GM18517 (cell line): ENCODE measurements around the gene HOXA1.

Source experiments
- ATAC-seq: cut with Tn5 transposase; IDR thresholded peaks from one replicate; pipeline ENCODE4 v1.9.1; 2021; ENCODE audit warnings: mild to moderate bottlenecking, moderate library complexity; ENCODE audit not compliant: unreplicated experiment

The HOXA1 gene

DNA sequence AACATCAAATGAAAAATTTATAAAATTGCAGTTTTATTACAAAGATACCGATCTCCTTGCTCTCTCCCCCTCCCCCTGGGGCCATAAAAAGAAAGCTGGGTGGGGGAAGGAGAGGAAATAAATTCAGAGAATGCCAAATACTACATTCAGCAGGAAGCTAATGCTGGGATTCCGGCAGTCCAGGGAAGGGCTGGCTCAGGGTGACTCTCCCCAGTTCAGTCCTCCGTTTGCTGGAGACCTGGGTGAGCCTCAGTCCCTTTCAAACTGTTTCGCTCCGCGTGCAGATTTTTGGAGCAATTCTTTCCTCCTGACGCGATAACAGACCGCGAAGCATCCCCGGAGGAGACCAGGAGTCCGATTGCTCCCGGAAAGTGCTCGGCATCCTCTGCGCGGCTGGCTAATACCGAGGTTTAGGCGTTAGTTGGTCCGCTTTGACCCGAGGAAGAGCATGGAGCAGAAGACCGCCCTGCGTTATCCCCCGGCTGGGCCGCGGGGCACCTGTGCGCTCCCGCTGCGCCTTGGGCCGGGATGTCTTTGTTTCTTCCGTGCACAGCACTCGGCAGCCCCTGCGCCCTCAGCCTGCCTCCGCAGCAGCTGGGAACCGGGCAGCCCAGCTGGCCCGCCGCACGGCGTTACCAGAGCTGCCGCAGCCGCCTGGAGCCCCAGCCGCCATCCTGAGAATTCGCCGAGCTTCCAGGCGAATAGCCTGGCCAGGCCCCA lies 10.5 kb upstream of the HOXA1 start:
- ATAC-seq, result no peak

DNA sequence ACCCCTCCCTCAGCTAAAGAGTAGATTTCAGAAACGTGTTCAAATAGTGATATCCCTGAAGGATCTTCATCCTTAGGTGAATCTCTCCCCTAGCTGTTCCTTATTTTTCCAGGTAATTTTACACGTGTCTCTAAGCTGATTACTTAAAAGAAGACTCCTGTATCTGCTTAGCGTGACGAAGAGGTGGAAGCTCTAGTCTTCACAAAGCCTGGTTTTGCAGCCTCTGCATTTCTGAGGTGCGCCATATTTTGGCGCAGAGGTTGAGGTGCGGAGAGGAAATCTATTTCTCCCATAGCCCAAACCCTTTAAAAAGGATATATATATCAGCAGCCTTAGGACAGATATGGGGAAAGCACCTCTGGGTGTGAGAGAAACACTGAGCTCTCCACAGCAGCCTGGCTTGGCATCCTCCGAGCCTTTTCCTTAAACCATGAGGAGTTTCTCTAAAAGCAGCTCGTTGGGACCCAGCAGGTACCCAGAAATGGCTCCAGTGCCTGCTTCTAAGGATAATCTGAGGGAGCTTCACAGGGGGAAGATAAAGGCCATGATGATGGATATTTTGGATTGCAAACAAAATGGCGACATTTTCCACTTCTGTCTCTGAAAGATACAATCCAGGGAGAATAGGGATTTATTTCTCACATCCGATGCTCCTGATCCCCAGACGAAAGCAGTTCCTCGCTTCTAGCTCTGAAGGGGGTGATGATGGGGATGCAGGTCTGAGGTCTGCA lies 9.7 kb upstream of the HOXA1 start:
- no peak for ATAC-seq

DNA sequence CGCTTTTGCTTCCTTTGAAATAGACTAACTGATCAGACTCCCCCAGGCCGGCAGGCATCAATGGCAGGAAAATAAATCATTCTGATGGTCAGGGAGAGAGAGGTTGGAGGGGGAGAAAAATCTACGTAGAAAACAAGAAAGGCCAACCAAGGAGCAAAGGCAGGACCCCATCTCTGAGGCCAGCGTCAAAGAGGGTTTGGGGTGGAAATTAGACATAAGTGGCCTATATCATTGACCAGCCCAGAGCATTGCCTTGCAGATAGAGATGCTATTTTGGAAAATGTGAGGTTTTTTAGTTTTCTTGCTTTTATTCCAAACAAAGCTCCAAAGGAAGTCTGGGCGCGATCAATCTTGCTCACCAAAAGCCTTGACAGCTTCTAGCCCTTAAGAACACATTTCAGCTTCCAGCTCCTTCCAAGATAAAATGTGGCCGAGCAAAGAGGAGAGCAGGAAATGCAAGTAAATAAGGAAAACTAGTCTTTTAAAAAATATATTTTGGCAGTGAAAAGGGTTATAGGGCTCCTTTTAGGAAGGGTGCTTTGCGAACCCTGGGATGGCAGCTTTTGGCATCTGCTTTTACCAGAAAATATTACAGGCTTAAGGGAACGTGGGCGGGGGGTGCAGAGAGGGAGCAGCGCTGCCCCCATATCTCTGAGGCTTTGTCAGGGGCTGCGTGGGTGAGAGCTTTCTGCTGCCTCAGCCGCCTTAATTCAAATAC lies 8.7 kb upstream of the HOXA1 start:
- ATAC-seq, result no peak

DNA sequence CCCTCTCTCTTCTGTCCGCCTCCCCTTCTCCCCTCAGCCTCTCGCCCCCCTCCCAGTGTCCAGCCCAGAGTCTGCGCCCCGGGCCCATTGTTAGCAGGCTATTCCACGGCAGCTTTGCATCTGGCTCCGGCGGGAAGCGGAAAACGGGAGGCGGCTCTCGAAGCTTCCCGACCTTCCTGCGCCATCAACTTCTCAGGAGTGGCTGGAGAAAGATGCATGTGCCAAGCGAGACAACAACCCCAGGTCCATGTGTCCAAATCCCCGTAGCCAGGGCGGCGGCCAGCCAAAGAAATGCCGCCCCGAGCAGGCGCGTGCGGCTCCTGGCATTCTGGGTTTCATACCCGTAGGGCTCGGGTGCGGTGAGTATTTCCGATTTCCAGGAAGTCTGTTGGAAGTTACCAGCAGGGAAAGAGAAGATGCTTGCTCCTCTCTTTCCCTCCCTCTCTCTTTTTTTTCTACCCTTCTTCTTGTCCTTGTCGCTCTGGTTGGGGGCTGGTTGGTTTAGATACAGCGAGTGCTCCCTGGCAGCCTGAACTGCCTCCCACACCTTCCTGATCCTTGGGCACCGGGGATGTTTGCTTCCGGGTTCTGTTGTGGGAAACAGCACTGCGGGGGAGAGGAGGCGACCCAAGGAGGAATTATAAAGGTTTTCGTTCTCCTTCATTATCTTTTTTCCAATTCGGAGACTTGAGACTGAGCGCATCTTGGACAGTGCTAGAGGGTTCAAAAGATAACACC lies 7.9 kb upstream of the HOXA1 start:
- no peak for ATAC-seq

DNA sequence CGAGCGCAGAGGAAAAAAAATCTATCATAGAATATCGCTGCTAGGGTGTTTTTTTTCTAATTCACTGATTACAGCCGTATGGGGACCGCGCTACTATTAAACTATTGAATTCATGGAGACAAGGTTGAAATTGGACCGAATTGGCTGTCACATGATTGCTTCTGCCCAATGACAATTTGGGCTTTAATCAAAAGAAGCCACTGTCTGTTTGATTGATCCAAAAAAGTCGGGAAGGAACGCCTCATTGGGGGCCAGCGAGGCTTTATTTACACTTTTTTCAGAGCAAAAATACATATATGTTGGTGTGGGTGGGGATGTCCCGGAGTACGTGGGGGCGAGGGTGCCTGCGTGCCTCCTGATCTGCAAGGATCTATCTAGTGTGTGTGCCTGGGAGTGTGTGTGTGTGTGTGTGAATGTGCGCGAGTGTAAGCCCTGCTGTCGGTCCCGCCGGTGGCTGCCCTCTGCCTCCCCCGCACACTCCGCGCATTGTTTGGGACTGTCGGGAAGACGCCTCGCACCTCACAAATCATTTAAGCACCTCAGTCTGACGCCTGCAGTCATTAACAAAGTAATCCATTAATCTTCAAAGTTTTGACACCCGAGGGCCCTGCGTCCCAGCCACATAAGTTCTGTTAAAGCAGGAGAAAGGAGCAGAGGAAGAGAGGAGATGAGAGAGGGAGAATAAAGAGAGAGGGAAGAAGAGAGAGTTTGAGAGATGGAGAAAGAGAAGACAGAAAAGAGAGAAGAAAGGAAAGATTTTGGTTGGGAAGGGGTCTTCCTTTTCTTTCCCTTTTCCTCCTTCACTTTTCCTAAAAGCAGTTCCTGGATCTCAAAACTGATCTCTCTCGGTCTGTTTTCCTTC lies 7.0 kb upstream of the HOXA1 start, which contains the start of gene HOXA2:
Gene HOXA2, minus strand, starts transcription at position 103 of the 862 bp plus-strand sequence. CDS start 183 bp downstream, outside the sequence.
- ATAC-seq, result no peak

DNA sequence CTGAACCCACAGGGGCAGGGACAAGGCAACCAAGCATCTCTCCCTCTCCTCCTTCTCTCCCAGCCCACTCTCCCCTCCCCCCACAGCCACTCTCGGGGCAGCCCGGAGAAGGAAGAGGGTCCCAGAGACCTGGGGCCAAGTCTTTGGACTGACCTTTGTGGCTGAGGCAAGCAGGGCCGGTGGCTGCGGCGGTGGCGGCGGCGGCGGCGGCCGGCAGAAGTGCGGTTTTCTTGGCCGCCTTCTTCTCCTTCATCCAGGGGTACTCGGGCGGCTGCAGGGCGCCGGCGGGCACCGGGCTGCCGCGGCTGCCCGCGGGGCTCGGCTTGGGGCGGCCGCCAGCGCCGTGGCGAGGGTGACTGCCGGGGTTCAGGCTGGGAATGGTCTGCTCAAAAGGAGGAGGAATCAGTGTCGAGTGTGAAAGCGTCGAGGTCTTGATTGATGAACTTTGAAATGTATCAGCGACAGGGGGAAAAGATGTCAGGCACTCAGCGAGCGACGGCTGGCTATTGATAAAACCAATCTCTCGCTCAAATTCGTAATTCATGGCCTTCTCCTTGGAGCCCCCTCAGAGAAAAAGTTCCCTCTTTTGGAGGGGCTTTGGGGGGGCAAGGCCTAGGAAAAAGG lies 6.3 kb upstream of the HOXA1 start:
- ATAC-seq, result no peak

DNA sequence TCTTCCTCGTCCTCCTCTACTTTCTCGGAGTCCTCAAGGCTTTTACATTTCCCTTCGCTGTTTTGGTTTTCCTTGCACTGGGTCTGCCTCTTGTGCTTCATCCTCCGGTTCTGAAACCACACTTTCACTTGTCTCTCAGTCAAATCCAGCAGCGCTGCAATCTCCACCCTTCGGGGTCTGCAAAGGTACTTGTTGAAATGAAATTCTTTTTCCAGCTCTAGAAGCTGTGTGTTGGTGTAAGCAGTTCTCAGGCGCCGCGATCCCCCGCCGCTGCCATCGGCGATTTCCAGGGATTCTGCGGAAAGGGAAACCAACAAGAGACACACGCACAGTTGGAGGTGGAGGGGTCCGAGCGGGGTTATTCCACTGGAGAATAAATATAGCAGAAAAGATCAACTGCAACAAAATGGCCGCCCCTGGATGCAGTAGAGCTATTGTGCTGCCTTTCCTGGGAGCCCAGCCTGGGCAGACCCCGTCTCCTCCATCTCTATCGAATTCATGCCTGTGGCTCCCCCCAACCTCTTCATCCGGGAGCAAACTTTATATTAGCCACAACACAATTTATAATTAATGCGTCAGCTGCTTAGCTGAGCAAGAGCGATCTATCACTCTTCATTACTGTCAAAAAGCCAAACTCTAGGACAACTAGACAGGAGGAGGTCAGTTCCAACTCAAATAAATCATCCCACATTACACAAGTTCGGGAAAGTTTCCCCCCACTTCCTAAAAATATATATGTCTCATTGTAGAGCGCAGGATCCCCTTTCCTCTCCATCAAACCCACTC lies 5.6 kb upstream of the HOXA1 start:
- ATAC-seq, result no peak

DNA sequence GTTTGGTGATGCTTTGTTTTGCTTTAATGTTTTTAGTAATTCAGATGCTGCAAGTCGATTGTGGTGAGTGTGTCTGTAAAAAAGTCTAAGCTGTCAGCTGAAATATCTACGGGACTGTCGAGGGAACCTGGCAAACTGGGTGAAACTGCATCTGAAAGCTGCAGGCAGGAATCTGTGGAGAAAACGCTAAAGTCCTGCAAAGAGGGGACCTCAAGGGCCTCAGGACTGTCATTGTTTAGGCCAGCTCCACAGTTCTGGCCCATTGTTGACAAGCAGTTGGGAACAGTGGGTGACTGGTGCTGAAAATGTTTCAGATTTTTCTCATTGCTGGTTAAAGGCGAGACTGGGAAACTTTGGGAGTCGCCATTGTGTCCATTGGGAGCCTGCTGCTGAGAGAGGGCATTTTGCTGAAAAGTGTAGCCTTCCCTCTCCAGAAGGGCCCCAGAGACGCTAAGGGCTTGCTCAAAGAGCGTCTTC lies 4.9 kb upstream of the HOXA1 start:
- ATAC-seq, result no peak

DNA sequence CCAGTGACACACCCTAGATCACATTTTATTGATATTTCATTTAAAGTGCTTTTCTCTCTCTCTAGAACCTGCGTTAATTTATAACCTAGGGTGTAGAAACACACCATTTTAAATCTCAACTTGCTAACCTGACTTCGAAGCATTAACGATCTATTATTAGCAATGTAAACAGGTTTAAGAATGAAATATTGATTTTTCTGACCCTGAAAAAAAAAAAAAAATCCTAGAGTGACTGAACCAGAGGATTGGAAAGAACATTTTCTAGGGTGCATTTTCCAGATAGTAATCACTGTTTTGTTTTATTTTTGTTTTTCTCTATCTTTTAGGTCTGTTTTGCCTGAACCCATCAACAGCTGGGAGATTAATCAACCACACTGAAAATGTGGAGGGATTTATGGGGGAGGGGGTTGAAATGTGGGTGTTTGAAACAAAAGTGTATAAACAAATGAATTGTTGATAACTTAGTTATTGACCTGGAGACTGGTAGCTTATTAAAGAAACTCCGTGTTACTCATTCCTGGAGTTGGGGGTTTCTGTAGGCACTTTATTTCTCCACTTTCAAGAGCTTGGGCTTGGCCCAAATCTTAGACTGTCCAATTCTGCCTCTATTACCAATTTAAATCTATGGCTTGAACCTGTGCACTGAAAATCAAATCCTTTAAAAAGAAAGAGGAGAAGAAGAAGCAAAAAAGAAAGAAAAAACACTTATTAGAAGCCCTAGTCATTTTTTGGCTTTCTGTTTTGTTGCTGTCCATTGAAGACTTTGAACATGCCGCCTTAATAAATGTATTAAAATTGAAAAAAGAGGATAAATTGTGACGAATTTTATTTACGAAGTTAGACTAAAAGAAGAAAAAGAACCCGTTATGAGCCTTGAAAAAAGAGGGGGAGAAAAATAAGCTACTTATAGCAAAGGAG lies 3.9 kb upstream of the HOXA1 start:
- ATAC-seq, result no peak

DNA sequence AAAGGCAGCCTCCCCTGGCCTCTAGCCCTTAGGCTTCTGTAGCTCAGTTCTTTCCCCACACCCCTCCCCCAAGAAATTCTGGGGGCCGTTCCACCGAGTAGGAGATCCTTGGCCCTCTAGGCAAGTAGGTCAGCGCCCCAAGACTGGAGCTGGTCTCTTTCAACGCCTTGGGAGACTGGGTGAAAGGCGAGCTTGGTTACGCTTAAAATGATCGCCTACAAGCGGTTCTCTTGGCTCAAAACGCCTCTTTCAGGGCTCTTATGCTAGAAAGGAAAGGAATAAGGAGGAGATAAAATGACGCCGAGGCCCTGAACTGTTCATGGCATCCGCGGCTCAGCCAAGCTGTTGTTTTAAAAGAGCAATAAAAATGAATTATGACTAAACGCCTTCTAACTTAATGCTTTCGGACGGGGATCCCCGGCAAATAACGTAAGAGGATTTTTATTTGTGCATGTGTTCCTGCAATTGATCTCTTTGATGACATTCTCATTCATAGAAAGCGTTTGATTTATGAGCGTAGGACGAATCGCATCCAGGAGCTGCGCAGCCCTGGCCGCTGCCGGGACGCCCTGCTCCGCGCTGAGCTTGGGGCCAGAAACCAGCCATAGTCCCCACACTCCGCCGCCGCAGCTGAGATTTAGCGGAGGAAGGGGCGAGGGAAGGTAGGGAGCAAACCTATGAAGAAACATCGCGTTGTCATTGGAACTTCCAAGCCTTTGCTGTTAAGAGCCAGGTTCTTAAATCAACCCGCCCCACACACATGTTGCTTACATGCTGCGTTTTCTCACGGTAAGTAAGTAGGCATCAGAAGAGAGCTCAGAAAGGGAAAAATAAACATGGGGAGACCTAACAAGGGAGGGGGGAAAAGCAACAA lies 3.0 kb upstream of the HOXA1 start:
- no peak for ATAC-seq

DNA sequence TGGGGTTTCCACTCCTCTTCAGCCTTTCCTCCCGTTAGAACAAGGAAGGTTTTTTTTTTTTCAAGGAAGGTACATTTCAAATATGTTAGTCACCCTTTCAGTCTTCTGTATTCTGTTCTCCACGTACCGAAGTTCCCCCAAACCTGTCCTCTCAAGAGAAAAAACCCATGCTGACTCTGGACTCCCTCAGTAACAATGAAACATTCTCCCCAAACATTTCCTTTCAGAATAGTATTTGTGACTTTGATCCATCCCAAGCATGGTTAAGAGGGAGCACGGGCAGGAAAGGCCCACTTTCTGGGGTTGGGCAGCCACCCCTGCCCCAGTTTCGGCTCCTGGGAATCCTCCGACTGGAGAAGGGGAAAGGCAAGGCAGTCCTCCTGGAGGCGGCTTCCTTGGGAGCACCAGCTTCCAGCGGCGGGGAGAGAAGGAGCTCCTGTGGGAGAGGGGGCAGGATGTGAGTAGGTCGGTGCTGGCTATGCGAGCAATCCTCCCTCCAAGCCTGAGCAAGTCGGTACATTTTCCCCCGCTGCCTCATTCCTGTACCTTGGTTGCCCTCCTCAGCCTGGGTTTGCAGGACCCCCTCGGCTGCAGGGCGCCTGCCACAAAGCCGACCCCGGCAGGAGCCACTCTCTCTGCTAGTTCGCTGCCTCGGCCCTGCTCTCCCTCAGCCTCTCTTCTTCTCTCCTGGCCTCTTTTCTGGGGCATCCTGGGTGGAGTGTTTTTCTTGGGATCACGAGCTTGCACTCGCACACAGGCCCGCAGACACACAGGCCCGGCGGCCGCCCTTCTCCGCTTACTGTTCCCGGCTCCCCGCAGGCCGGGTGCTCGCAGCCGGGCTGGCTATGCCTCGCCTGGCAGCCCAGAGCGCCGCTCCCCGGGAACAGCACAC lies 2.1 kb upstream of the HOXA1 start:
- ATAC-seq, result no peak

DNA sequence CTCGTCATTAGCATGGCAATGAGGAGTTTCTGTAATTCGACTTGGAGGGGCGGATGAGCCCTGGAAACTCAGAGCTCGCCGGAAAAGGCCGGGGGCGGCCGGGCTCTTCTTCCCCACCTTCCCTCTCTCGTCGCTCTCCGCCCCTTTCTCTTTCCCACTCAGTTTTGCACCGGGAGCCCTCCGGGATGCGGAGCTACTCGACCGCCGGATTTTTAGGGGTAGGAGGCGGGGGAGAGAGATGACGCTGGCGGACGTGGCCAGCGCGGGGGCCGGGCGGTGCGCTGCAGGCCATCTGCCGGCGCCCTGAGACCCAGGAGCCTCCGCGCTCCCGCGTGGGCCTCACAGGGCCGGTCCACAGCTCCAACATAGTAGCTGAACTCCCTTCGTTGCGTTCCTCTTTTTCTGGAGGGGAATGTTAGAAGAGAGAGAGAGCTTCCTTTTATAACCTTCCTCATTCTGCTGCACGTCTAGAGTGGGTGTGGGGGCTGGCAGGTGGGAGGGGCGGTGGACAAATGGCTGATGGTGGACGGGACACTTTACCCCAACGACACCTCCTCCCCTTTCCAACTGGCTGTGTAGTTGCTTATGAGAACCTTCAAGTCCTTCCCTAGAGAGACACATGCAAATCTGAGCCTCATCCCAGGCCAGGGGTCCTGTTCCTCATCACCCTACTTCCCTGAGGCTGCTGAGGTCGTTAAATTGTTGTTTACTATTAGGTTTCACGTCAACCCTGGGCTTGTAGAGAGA lies 1.1 kb upstream of the HOXA1 start:
- no peak for ATAC-seq

DNA sequence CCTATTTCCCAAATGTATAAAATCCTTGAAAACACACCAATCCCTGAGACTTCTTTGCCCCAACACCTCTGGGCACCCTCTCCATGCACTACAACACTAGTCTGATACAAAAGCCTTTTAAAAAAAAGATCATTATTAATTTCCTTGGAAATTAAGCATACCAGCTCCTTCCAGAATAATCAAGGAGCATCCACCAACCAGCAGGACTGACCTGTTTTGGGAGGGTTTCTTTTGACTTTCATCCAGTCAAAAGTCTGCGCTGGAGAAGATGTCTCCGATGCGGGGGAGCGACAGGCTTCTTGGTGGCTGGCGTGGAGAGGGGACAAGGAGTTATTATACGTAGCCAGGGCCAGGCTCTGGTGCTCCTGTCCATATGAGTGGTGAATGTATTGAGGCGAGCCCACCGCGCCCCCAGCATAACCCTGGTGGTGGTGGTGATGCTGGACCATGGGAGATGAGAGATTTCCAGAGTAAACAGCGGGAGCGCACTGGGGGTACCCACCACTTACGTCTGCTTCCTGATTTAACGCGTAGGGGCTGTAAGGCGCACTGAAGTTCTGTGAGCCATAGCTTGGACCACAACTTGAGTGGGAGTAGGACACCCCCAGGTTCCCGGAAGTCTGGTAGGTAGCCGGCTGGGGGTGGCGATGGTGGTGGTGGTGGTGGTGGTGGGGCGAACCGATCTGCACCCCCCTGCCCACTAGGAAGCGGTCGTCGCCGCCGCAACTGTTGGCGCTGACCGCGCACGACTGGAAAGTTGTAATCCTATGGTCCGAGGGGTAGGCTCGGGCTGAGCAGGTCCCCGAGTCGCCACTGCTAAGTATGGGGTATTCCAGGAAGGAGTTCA lies 527 bp downstream of the HOXA1 start:
- no peak for ATAC-seq
